HEK293 (cell line): Measurements from ENCODE around the gene METRNL.

Experiments used
- CTCF ChIA-PET: fragments of 350-600 bp; formaldehyde crosslinking; extraction: SDS; loops from one replicate; lab custom pipeline; 2021; ENCODE audit warnings: antibody characterized with exemption; lab: Yijun Ruan, JAX
- POLR2A ChIA-PET: fragments of 300-600 bp; formaldehyde crosslinking; extraction: SDS; loops from one replicate; lab custom pipeline; 2020; ENCODE audit warnings: antibody characterized with exemption, inconsistent platforms; lab: Yijun Ruan, JAX
- H3K27ac ChIP-seq: fragments of 200-500 bp; sonication (Bioruptor generic); 2 replicates; pipeline ENCODE4 v1.5.1; 2014; ENCODE audit warnings: low read depth, low read length, control low read depth, inconsistent platforms; ENCODE audit errors: extremely low read depth
- H3K36me3 ChIP-seq, 2 experiments: fragments of 200-500 bp in 1 of 2; sonication (Bioruptor generic) in 1 of 2; 1 replicate in 1 of 2; 2 replicates in 1 of 2; pipeline ENCODE4 v1.5.1; 2014 to 2017; ENCODE audit warnings: inconsistent platforms in 2 of 2, low read length in 2 of 2; ENCODE audit not compliant: control insufficient read depth in 2 of 2, insufficient read depth in 1 of 2
- H3K4me1 ChIP-seq: fragments of 200-500 bp; sonication (Bioruptor generic); 2 replicates; pipeline ENCODE4 v1.5.1; 2014; ENCODE audit warnings: mild to moderate bottlenecking, low read length, inconsistent platforms; ENCODE audit not compliant: control insufficient read depth, insufficient read depth
- H3K4me3 ChIP-seq: 2 replicates; pipeline ENCODE4 v1.5.1; 2011; ENCODE audit warnings: low read depth, mild to moderate bottlenecking, control low read depth, low read length, moderate library complexity
- H3K9me3 ChIP-seq: fragments of 200-500 bp; sonication (Bioruptor generic); 2 replicates; pipeline ENCODE4 v1.5.1; 2014; ENCODE audit warnings: low read depth, low read length, inconsistent platforms; ENCODE audit not compliant: control insufficient read depth, insufficient read depth
- GFI1B ChIP-seq: fragments of 450-650 bp; formaldehyde crosslinking; IDR thresholded peaks from 2 replicates; pipeline ENCODE4 v1.5.1; 2016; ENCODE audit warnings: missing biosample characterization, missing genetic modification characterization
- GLIS2 ChIP-seq: fragments of 450-650 bp; formaldehyde crosslinking; IDR thresholded peaks from 2 replicates; pipeline ENCODE4 v1.5.1; 2016; ENCODE audit warnings: missing biosample characterization, missing genetic modification characterization
- SETDB1 ChIP-seq: IDR thresholded peaks from one replicate; pipeline ENCODE4 v1.6.1; 2017; ENCODE audit warnings: mild to moderate bottlenecking, low read length, moderate library complexity, mixed read lengths; ENCODE audit not compliant: insufficient read length
- ZBTB1 ChIP-seq: fragments of 450-650 bp; formaldehyde crosslinking; IDR thresholded peaks from 2 replicates; pipeline ENCODE4 v1.5.1; 2016; ENCODE audit warnings: missing biosample characterization, missing genetic modification characterization
- ZFHX2 ChIP-seq: fragments of 450-650 bp; formaldehyde crosslinking; conservative IDR thresholded peaks from 2 replicates; pipeline ENCODE4 v1.5.1; 2016; ENCODE audit warnings: missing biosample characterization, missing genetic modification characterization
- ZNF112 ChIP-seq: fragments of 450-650 bp; formaldehyde crosslinking; IDR thresholded peaks from 2 replicates; pipeline ENCODE4 v1.5.0; 2017; ENCODE audit warnings: missing biosample characterization, missing genetic modification characterization
- ZNF140 ChIP-seq: fragments of 450-650 bp; formaldehyde crosslinking; IDR thresholded peaks from 2 replicates; pipeline ENCODE4 v1.5.1; 2016; ENCODE audit warnings: missing biosample characterization, missing genetic modification characterization
- ZNF23 ChIP-seq: fragments of 450-650 bp; formaldehyde crosslinking; IDR thresholded peaks from 2 replicates; pipeline ENCODE4 v1.5.1; 2016; ENCODE audit warnings: missing biosample characterization, missing genetic modification characterization, borderline replicate concordance
- ZNF239 ChIP-seq: fragments of 450-650 bp; formaldehyde crosslinking; IDR thresholded peaks from 2 replicates; pipeline ENCODE4 v1.5.1; 2016; ENCODE audit warnings: missing biosample characterization, missing genetic modification characterization
- ZNF24 ChIP-seq: fragments of 450-650 bp; formaldehyde crosslinking; IDR thresholded peaks from 2 replicates; pipeline ENCODE4 v1.5.1; 2016; ENCODE audit warnings: missing biosample characterization, missing genetic modification characterization
- ZNF292 ChIP-seq: fragments of 450-650 bp; formaldehyde crosslinking; IDR thresholded peaks from 2 replicates; pipeline ENCODE4 v1.5.1; 2016; ENCODE audit warnings: low read depth, missing biosample characterization, missing genetic modification characterization, borderline replicate concordance
- ZNF529 ChIP-seq: fragments of 450-650 bp; formaldehyde crosslinking; IDR thresholded peaks from 2 replicates; pipeline ENCODE4 v1.5.1; 2017; ENCODE audit warnings: missing genetic modification characterization, missing biosample characterization; ENCODE audit not compliant: insufficient replicate concordance
- ZNF555 ChIP-seq: fragments of 450-650 bp; formaldehyde crosslinking; conservative IDR thresholded peaks from 2 replicates; pipeline ENCODE4 v1.5.1; 2017; ENCODE audit warnings: missing biosample characterization, mild to moderate bottlenecking, missing genetic modification characterization, inconsistent platforms
- ZNF561 ChIP-seq: fragments of 450-650 bp; IDR thresholded peaks from 2 replicates; pipeline ENCODE4 v1.5.1; 2018; ENCODE audit warnings: missing biosample characterization, missing genetic modification characterization, borderline replicate concordance
- ZNF580 ChIP-seq: fragments of 450-650 bp; formaldehyde crosslinking; IDR thresholded peaks from 2 replicates; pipeline ENCODE4 v1.5.1; 2016; ENCODE audit warnings: missing biosample characterization, missing genetic modification characterization
- ZNF626 ChIP-seq: fragments of 450-650 bp; sonication (Bioruptor Pico); formaldehyde crosslinking; IDR thresholded peaks from 2 replicates; pipeline ENCODE4 v1.5.1; 2018; ENCODE audit warnings: missing biosample characterization, missing genetic modification characterization, inconsistent platforms
- ZNF654 ChIP-seq: fragments of 450-650 bp; formaldehyde crosslinking; IDR thresholded peaks from 2 replicates; pipeline ENCODE4 v1.5.1; 2016; ENCODE audit warnings: low read depth, missing biosample characterization, missing genetic modification characterization
- ZNF664 ChIP-seq: fragments of 450-650 bp; formaldehyde crosslinking; IDR thresholded peaks from 2 replicates; pipeline ENCODE4 v1.5.1; 2016; ENCODE audit warnings: missing biosample characterization, missing genetic modification characterization
- ZNF777 ChIP-seq: fragments of 450-650 bp; formaldehyde crosslinking; IDR thresholded peaks from 2 replicates; pipeline ENCODE4 v1.5.1; 2017; ENCODE audit warnings: missing biosample characterization, missing genetic modification characterization, borderline replicate concordance
- ZNF785 ChIP-seq: fragments of 450-650 bp; formaldehyde crosslinking; IDR thresholded peaks from 2 replicates; pipeline ENCODE4 v1.5.1; 2016; ENCODE audit warnings: missing biosample characterization, missing genetic modification characterization
- ZNF830 ChIP-seq: fragments of 450-650 bp; IDR thresholded peaks from 2 replicates; pipeline ENCODE4 v1.5.0; 2018; ENCODE audit warnings: missing biosample characterization, missing genetic modification characterization, low read depth, mild to moderate bottlenecking, moderate library complexity
- ZSCAN30 ChIP-seq: fragments of 450-650 bp; IDR thresholded peaks from 2 replicates; pipeline ENCODE4 v1.5.1; 2018; ENCODE audit warnings: missing biosample characterization, mild to moderate bottlenecking, missing genetic modification characterization, moderate library complexity
- ZXDB ChIP-seq: fragments of 450-650 bp; formaldehyde crosslinking; IDR thresholded peaks from 2 replicates; pipeline ENCODE4 v1.5.1; 2016; ENCODE audit warnings: missing biosample characterization, missing genetic modification characterization
- TF ChIP-seq, protein P1 (sequence below): sonication (generic); formaldehyde crosslinking; IDR thresholded peaks from 2 replicates; pipeline ENCODE4 v1.8.1; 2022; ENCODE audit warnings: mild to moderate bottlenecking, moderate library complexity, missing genetic modification reagents

METRNL gene

DNA sequence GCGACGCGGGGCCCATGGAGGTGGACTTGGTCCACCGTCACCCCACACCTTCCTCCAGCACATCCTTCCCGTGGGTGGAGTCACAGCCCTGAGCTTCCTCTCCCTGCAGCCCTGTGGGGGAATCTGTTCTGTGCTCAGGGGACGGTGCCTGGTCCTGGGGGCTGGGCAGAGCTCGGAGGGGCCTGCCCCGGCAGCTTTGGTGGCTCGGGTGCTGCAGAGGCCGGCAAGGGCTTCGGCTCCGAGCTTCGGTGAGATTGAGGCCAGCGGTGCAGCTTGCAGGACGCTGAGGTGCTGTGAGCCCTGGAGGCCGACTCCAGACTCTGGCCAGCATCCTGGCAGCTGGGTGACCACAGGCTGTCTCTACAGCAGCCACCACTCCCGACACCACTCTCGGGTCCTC is 36.4 kb downstream of the METRNL start:
- Histone ChIP-seq H3K36me3 (no peaks in the 10 kb centered on the region), H3K4me1 (peaks cover under 1% of the 10 kb centered on the region; the same call in 1 of the 2 replicates), H3K9me3 (no peaks in the 10 kb centered on the region)
- no peak for TF ChIP-seq ZNF654 (tag by site-specific recombination)
- no peak for TF ChIP-seq ZNF830 (tag by site-specific recombination)
- TF ChIP-seq ZNF292 (tag by site-specific recombination), result no peak
- TF ChIP-seq GLIS2 (tag by site-specific recombination), result no peak
- TF ChIP-seq ZNF140 (tag by site-specific recombination), result no peak
- 0 out of 2 replicates have a peak, but pooled peaks have one; percentile 7 for TF ChIP-seq ZFHX2 (tag by site-specific recombination)
- TF ChIP-seq GFI1B (tag by site-specific recombination), result no peak
- TF ChIP-seq, all 188 proteins: peak for 1
- ChIA-PET CTCF (interaction anchor here (0.8 kb wide), 1 partner anchor 18 kb away, joined by 4 read pairs; no protein-coding TSS in a partner anchor), POLR2A (no interaction called here)
- Histone ChIP-seq H3K27ac (no peak overlapping the region), H3K4me3 (no peak overlapping the region)

DNA sequence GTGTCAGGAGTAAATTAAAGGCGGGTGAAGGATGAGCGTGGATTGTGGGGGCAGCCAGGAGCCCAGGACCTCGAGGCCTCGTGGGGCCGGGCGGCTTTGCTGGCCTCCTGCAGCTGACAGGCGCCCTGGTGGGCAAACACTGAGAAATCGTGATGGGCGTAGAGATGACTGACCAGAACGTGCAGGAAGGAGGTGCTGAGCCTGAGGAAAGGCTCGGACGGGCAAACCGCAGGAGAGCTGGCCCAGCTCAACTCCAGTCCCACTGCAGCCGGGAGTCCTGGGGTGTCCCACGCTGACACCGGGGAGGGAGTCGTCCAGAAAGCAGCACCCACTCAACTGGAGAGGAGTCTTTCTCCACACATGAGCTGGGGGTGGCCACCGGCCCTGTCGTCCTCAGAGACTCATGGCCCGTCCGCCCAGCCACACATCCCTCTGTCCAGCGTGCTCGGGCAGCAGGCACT is 36.9 kb downstream of the METRNL start:
- no peak overlapping the region for H3K4me3 ChIP-seq
- H3K27ac ChIP-seq, result no peak overlapping the region
- no peaks in the 10 kb centered on the region for H3K4me1 ChIP-seq
- TF ChIP-seq ZXDB (tag by site-specific recombination) (no peak), ZNF580 (tag by site-specific recombination) (no peak), ZNF626 (no peak), SETDB1 (no peak), ZNF664 (tag by site-specific recombination) (no peak), ZNF24 (no peak), ZNF785 (tag by site-specific recombination) (no peak), ZSCAN30 (tag by site-specific recombination) (no peak), ZNF777 (tag by site-specific recombination) (no peak), ZBTB1 (tag by site-specific recombination) (no peak)
- POLR2A ChIA-PET, result no interaction called here
- H3K9me3 ChIP-seq, result no peaks in the 10 kb centered on the region
- H3K36me3 ChIP-seq, result no peaks in the 10 kb centered on the region
- CTCF ChIA-PET, result no interaction called here

- ChIA-PET POLR2A (no interaction called here), CTCF (no interaction called here)
- H3K27ac ChIP-seq, result no peak overlapping the region
- H3K9me3 ChIP-seq, result no peaks in the 10 kb centered on the region
- TF ChIP-seq ZNF112 (tag by site-specific recombination) (no peak), ZNF555 (no peak), ZNF23 (tag by site-specific recombination) (no peak), ZNF239 (tag by site-specific recombination) (peak; percentile 97), ZNF529 (no peak), ZNF561 (tag by site-specific recombination) (no peak)
- TF ChIP-seq, protein P1, sequence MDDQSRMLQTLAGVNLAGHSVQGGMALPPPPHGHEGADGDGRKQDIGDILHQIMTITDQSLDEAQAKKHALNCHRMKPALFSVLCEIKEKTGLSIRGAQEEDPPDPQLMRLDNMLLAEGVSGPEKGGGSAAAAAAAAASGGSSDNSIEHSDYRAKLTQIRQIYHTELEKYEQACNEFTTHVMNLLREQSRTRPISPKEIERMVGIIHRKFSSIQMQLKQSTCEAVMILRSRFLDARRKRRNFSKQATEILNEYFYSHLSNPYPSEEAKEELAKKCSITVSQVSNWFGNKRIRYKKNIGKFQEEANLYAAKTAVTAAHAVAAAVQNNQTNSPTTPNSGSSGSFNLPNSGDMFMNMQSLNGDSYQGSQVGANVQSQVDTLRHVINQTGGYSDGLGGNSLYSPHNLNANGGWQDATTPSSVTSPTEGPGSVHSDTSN, result no peak
- H3K36me3 ChIP-seq, result no peaks in the 10 kb centered on the region
- no peak overlapping the region for H3K4me3 ChIP-seq
- no peaks in the 10 kb centered on the region for H3K4me1 ChIP-seq
Measured at GRCh38 chr17:83116783-83117555, 37.6 kb downstream of the METRNL start.
